Osteocyte (in vitro differentiated cells): ENCODE measurements around the gene TTC34. TPM values are rescaled to one million over a fixed set of nuclear protein-coding genes. Genes with fewer than 3 reads are reported as not detected.

Experiments used
- DNase-seq: peaks from one replicate; pipeline ENCODE4 v3.0.0; 2021; ENCODE audit warnings: mixed read lengths; ENCODE audit not compliant: unreplicated experiment; ENCODE audit errors: extremely low spot score
- H3K27ac Mint-ChIP-seq: one replicate; pipeline ENCODE4 v1.8.0; 2021; ENCODE audit warnings: mild to moderate bottlenecking, mixed read lengths; ENCODE audit not compliant: unreplicated experiment
- H3K27me3 Mint-ChIP-seq: one replicate; pipeline ENCODE4 v1.8.0; 2021; ENCODE audit warnings: mixed read lengths; ENCODE audit not compliant: unreplicated experiment
- H3K36me3 Mint-ChIP-seq: one replicate; pipeline ENCODE4 v1.8.0; 2021; ENCODE audit warnings: mixed read lengths; ENCODE audit not compliant: unreplicated experiment
- H3K4me1 Mint-ChIP-seq: one replicate; pipeline ENCODE4 v1.8.0; 2021; ENCODE audit warnings: mixed read lengths; ENCODE audit not compliant: unreplicated experiment
- H3K4me3 Mint-ChIP-seq: one replicate; pipeline ENCODE4 v1.8.0; 2021; ENCODE audit warnings: mild to moderate bottlenecking, moderate library complexity, mixed read lengths; ENCODE audit not compliant: unreplicated experiment
- H3K9me3 Mint-ChIP-seq: one replicate; pipeline ENCODE4 v1.8.0; 2021; ENCODE audit warnings: mixed read lengths; ENCODE audit not compliant: unreplicated experiment
- CTCF ChIP-seq: fragments of 200-600 bp; sonication (generic); IDR thresholded peaks from 2 replicates; pipeline ENCODE4 v1.5.0; 2021; ENCODE audit warnings: antibody characterized with exemption, mild to moderate bottlenecking, moderate library complexity
- total RNA-seq: library from RNA; stranded (reverse); gene quantifications from 2 replicates; pipeline ENCODE4 v1.2.1, GENCODE V29; 2021

TTC34 gene
- total RNA-seq, 1 donor from 2014 or later = 1.7 TPM

GRCh38 chr1:2630498-2631135 lies 170.9 kb downstream of the TTC34 start:
- TF ChIP-seq CTCF = no peak
- H3K27ac Mint-ChIP-seq = no peak overlapping the region

GRCh38 chr1:2629627-2630497 lies 171.6 kb downstream of the TTC34 start:
- Mint-ChIP-seq H3K9me3 (peaks cover 4% of the 10 kb centered on the region), H3K27me3 (peaks cover 47% of the 10 kb centered on the region), H3K4me3 (no peak overlapping the region), H3K36me3 (no peaks in the 10 kb centered on the region), H3K27ac (no peak overlapping the region), H3K4me1 (no peaks in the 10 kb centered on the region)
- no peak for TF ChIP-seq CTCF
- no peak for DNase-seq

More at GRCh38 chr1:2630498-2631135, 170.9 kb downstream of the TTC34 start:
- peaks cover 4% of the 10 kb centered on the region for H3K9me3 Mint-ChIP-seq
- H3K27me3 Mint-ChIP-seq = peaks cover 42% of the 10 kb centered on the region
- DNase-seq = no peak
- no peak overlapping the region for H3K4me3 Mint-ChIP-seq
- no peaks in the 10 kb centered on the region for H3K4me1 Mint-ChIP-seq
- no peaks in the 10 kb centered on the region for H3K36me3 Mint-ChIP-seq

DNA sequence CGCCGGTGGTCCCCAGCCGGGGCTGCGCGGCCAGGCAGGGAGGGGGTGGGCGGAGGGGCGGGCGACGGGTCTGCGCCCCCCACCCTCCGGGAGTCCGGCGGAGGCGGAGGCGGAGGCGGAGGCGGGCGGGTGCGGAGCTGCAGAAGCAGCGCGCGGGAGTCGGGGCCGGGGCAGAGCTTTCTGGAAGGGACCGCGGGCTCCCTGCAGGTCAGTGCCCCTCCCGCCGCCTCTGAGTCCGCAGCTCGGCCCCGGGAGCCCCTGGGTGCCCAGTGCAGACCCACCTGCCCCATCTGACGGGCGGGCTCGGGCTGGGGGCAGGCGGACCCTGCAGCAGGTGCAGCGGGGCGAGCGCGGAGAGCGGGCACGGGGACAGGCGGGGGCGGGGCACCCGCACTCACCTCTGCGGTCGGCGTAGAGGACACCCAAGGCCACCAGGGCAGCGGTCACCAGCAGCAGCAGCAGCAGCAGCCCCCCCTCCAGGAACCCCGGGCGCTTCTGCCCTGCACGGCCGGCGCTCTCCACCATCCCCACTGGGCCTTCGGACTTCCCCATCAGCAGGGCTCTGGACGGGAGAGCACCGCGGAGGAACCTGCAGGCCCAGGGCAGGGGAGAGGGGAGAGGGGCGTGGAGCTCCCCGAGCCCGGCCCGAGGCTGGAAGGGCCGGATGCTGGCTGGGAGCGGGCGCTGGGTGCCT lies 172.4 kb downstream of the TTC34 start:
- no peak for TF ChIP-seq CTCF
- no peak overlapping the region for H3K4me3 Mint-ChIP-seq
- no peaks in the 10 kb centered on the region for H3K36me3 Mint-ChIP-seq
- H3K9me3 Mint-ChIP-seq = peaks cover 4% of the 10 kb centered on the region
- no peak overlapping the region for H3K27ac Mint-ChIP-seq
- no peak for DNase-seq
- H3K4me1 Mint-ChIP-seq = no peaks in the 10 kb centered on the region
- H3K27me3 Mint-ChIP-seq = peaks cover 51% of the 10 kb centered on the region

- TF ChIP-seq CTCF = no peak
- peaks cover 51% of the 10 kb centered on the region for H3K27me3 Mint-ChIP-seq
- peaks cover 4% of the 10 kb centered on the region for H3K9me3 Mint-ChIP-seq
- no peaks in the 10 kb centered on the region for H3K4me1 Mint-ChIP-seq
- no peak overlapping the region for H3K4me3 Mint-ChIP-seq
- no peak for DNase-seq
- no peaks in the 10 kb centered on the region for H3K36me3 Mint-ChIP-seq
- H3K27ac Mint-ChIP-seq = no peak overlapping the region
Observed at GRCh38 chr1:2628191-2628932, 173.1 kb downstream of the TTC34 start.
